Measurements from ENCODE around the gene CD200R1L. TPM values are rescaled to one million over a fixed set of nuclear protein-coding genes. Genes with fewer than 3 reads are reported as not detected.
A peak's percentile ranks its signal among the peaks of the same experiment; 100 is the strongest.

Gene CD200R1L
- polyA plus RNA-seq, 1 of the 3 experiments (the other 2 are of a cell fraction): not detected

GRCh38 chr3:112778353-112778948 is 68.2 kb downstream of the CD200R1L start:
- no peaks in the 10 kb centered on the region for H3K9me3 ChIP-seq
- H3K4me2 ChIP-seq: peak overlapping the region; percentile 20; the same call in 1 of the 2 replicates
- POLR2A ChIA-PET: no interaction called here
- no peaks in the 10 kb centered on the region for H3K79me2 ChIP-seq (ENCODE audit: insufficient read depth)
- no peak for DNase-seq
- no peaks in the 10 kb centered on the region for H3K9me2 ChIP-seq
- 38% methylated on average over 5 of the region's 5 CpGs for WGBS (ENCODE audit: low lambda C conversion rate)
- peak overlapping the region; percentile 11 to 55; a peak in 3 of 4 replicates for H3K27ac ChIP-seq (ENCODE audit: low read depth in 2 of 2, low read length in 1 of 2)
- H3F3A ChIP-seq (replicated peaks; ENCODE audit: insufficient read depth): peaks cover 25% of the 10 kb centered on the region
- H3K4me3 ChIP-seq (ENCODE audit: low read depth in 2 of 2, low read length in 1 of 2): no peak overlapping the region
- H2AFZ ChIP-seq (ENCODE audit: low read depth): no peak overlapping the region
- CTCF ChIA-PET: no interaction called here
- no peaks in the 10 kb centered on the region for H4K20me1 ChIP-seq (ENCODE audit: insufficient read depth)
- H3K9ac ChIP-seq: no peak overlapping the region
- H3K36me3 ChIP-seq (replicated peaks in 1 of 2; ENCODE audit: control insufficient read depth in 1 of 2, insufficient read depth in 2 of 2, low read length in 1 of 2): no peaks in the 10 kb centered on the region
- TF ChIP-seq GATA2 (CRISPR knock-in tag; IDR thresholded peaks at IDR 0.05) (no peak), EP300 (IDR thresholded peaks at IDR 0.05; ENCODE audit: borderline replicate concordance in 1 of 2, low read depth in 1 of 2, low read length in 1 of 2) (peak in 1 of 2 experiments; percentile 71; a peak in 2 of 4 replicates), TEAD4 (IDR thresholded peaks at IDR 0.05; ENCODE audit: borderline replicate concordance, insufficient read depth) (peak; percentile 35; the same call in 1 of the 2 replicates), USF2 (IDR thresholded peaks at IDR 0.05; ENCODE audit: borderline replicate concordance, low read depth, low read length) (no peak), YY1 (IDR thresholded peaks at IDR 0.05; ENCODE audit: low read depth) (no peak), FOXM1 (IDR thresholded peaks at IDR 0.05; ENCODE audit: low read depth) (no peak), ELF1 (IDR thresholded peaks at IDR 0.05) (no peak), FOSL2 (IDR thresholded peaks at IDR 0.05; ENCODE audit: borderline replicate concordance, low read depth) (peak; percentile 83), TCF12 (IDR thresholded peaks at IDR 0.05) (peak; percentile 48; the same call in 1 of the 2 replicates), RXRA (IDR thresholded peaks at IDR 0.05; ENCODE audit: borderline replicate concordance, low read depth) (peak; percentile 88), NFIC (IDR thresholded peaks at IDR 0.05; ENCODE audit: borderline replicate concordance) (peak; percentile 59; the same call in 1 of the 2 replicates), RAD21 (IDR thresholded peaks at IDR 0.05; ENCODE audit: low read length) (no peak), JUND (IDR thresholded peaks at IDR 0.05) (peak; percentile 61), MEF2A (IDR thresholded peaks at IDR 0.05; ENCODE audit: borderline replicate concordance, low read depth) (0 out of 2 replicates have a peak, but pooled peaks have one; percentile 24)
- TF ChIP-seq, protein P1, sequence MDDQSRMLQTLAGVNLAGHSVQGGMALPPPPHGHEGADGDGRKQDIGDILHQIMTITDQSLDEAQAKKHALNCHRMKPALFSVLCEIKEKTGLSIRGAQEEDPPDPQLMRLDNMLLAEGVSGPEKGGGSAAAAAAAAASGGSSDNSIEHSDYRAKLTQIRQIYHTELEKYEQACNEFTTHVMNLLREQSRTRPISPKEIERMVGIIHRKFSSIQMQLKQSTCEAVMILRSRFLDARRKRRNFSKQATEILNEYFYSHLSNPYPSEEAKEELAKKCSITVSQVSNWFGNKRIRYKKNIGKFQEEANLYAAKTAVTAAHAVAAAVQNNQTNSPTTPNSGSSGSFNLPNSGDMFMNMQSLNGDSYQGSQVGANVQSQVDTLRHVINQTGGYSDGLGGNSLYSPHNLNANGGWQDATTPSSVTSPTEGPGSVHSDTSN (IDR thresholded peaks at IDR 0.05): peak; percentile 69
- H3K4me1 ChIP-seq (ENCODE audit: control insufficient read depth in 1 of 2, insufficient read depth in 2 of 2, low read depth in 1 of 2, low read length in 1 of 2): peaks cover 0 to 34% of the 10 kb centered on the region in 2 experiments; a peak in 2 of 4 replicates
- H3K27me3 ChIP-seq (ENCODE audit: insufficient read depth): no peaks in the 10 kb centered on the region

DNA sequence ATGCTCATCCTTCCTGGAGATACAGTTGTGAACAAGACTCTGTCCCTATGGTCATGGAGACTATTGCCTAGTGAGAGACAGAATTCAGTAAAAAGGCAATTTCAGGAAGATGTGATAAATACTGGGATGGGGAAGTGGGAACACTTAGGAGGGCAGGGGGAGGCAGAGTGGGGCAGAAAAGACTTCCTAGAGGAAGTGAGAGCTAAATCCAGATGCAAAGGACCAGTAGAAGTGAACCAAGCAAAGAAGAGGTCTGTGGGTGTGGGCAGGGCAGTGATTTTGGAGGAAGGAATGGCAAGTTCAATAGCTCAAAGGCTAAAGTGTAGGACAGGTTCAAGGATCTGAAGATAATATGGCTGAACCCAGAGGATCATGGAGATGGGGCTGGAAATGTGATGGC is 68.9 kb downstream of the CD200R1L start:
- Histone ChIP-seq H3K4me3 (ENCODE audit: low read depth in 2 of 2, low read length in 1 of 2) (no peak overlapping the region), H3K36me3 (replicated peaks in 1 of 2; ENCODE audit: control insufficient read depth in 1 of 2, insufficient read depth in 2 of 2, low read length in 1 of 2) (no peaks in the 10 kb centered on the region), H4K20me1 (ENCODE audit: insufficient read depth) (no peaks in the 10 kb centered on the region), H3K9ac (no peak overlapping the region), H3K27me3 (ENCODE audit: insufficient read depth) (no peaks in the 10 kb centered on the region), H3K79me2 (ENCODE audit: insufficient read depth) (no peaks in the 10 kb centered on the region), H3K9me3 (no peaks in the 10 kb centered on the region), H3K4me1 (ENCODE audit: control insufficient read depth in 1 of 2, insufficient read depth in 2 of 2, low read depth in 1 of 2, low read length in 1 of 2) (peaks cover 0 to 34% of the 10 kb centered on the region in 2 experiments; a peak in 2 of 4 replicates), H3K4me2 (peak overlapping the region; percentile 20; the same call in 1 of the 2 replicates), H3K27ac (ENCODE audit: low read depth in 2 of 2, low read length in 1 of 2) (peak overlapping the region in 1 of 2 experiments; percentile 55; a peak in 3 of 4 replicates), H3F3A (replicated peaks; ENCODE audit: insufficient read depth) (peaks cover 25% of the 10 kb centered on the region), H2AFZ (ENCODE audit: low read depth) (no peak overlapping the region), H3K9me2 (no peaks in the 10 kb centered on the region)
- POLR2A ChIA-PET: no interaction called here
- DNase-seq: no peak
- CTCF ChIA-PET: no interaction called here
- no peak for TF ChIP-seq GATA2 (CRISPR knock-in tag; IDR thresholded peaks at IDR 0.05)
- no peak for TF ChIP-seq SIN3A (IDR thresholded peaks at IDR 0.05; ENCODE audit: borderline replicate concordance, low read depth, low read length)
- no peak for TF ChIP-seq USF2 (IDR thresholded peaks at IDR 0.05; ENCODE audit: borderline replicate concordance, low read depth, low read length)
- no peak for TF ChIP-seq YY1 (IDR thresholded peaks at IDR 0.05; ENCODE audit: low read depth)
- no peak for TF ChIP-seq CHD2 (IDR thresholded peaks at IDR 0.05; ENCODE audit: low read length, partially characterized antibody)
- TF ChIP-seq FOXJ3 (CRISPR knock-in tag; IDR thresholded peaks at IDR 0.05): no peak
- TF ChIP-seq MEF2A (IDR thresholded peaks at IDR 0.05; ENCODE audit: borderline replicate concordance, low read depth): no peak
- TF ChIP-seq FOXM1 (IDR thresholded peaks at IDR 0.05; ENCODE audit: low read depth): no peak
- TF ChIP-seq TAF1 (IDR thresholded peaks at IDR 0.05; ENCODE audit: borderline replicate concordance, low read depth, low read length): no peak
- TF ChIP-seq, protein P1 (IDR thresholded peaks at IDR 0.05): no peak
- TF ChIP-seq MXI1 (IDR thresholded peaks at IDR 0.05; ENCODE audit: low read depth, low read length): no peak
- TF ChIP-seq EZH2phosphoT487 (IDR thresholded peaks at IDR 0.05; ENCODE audit: borderline replicate concordance, low read depth): no peak
- no peak for TF ChIP-seq TCF12 (IDR thresholded peaks at IDR 0.05)
- TF ChIP-seq, protein P2, sequence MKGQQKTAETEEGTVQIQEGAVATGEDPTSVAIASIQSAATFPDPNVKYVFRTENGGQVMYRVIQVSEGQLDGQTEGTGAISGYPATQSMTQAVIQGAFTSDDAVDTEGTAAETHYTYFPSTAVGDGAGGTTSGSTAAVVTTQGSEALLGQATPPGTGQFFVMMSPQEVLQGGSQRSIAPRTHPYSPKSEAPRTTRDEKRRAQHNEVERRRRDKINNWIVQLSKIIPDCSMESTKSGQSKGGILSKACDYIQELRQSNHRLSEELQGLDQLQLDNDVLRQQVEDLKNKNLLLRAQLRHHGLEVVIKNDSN (IDR thresholded peaks at IDR 0.05; ENCODE audit: borderline replicate concordance, low read depth): no peak
